OCI-LY7 (cell line): ENCODE results near the gene SLC10A3. TPM values are rescaled to one million over a fixed set of nuclear protein-coding genes. Genes with fewer than 3 reads are reported as not detected.

Experiments used
- BruUV-seq: library from RNA; stranded (reverse); fragments of 400-500 nt; replicated peaks from 2 replicates; lab custom pipeline; 2021; lab: Mats Ljungman, UMichigan
- CTCF ChIA-PET: fragments of 300-600 bp; sonication (Branson Sonifier 250); formaldehyde crosslinking; loops from one replicate; lab custom pipeline; 2022; ENCODE audit warnings: antibody characterized with exemption; ENCODE audit not compliant: unreplicated experiment; lab: Charles Lee
- POLR2A ChIA-PET: fragments of 300-600 bp; sonication (Branson Sonifier 250); formaldehyde crosslinking; loops from one replicate; lab custom pipeline; 2022; ENCODE audit warnings: antibody characterized with exemption; lab: Charles Lee
- DNase-seq: peaks from one replicate; pipeline ENCODE4 v3.0.0-alpha.2; 2015; ENCODE audit warnings: low spot score
- H2AFZ ChIP-seq: fragments of 200-600 bp; sonication (generic), shearing (Covaris generic); 2 replicates; pipeline ENCODE4 v1.6.1; 2014; ENCODE audit warnings: mild to moderate bottlenecking, antibody characterized with exemption, low read length, moderate library complexity
- H3K27ac ChIP-seq: fragments of 200-600 bp; sonication (generic); 2 replicates; pipeline ENCODE4 v1.5.1; 2014; ENCODE audit warnings: mixed run types, low read depth, mild to moderate bottlenecking, moderate library complexity, low read length, inconsistent platforms; ENCODE audit not compliant: poor library complexity, severe bottlenecking
- H3K36me3 ChIP-seq: fragments of 200-600 bp; sonication (generic); 2 replicates; pipeline ENCODE4 v1.6.1; 2014; ENCODE audit warnings: mild to moderate bottlenecking, antibody characterized with exemption, low read length, moderate library complexity, mixed read lengths; ENCODE audit not compliant: insufficient read depth
- H3K4me1 ChIP-seq: fragments of 200-600 bp; sonication (generic); 2 replicates; pipeline ENCODE4 v1.5.1; 2014; ENCODE audit warnings: mild to moderate bottlenecking, low read length; ENCODE audit not compliant: insufficient read depth, poor library complexity, severe bottlenecking
- H3K4me2 ChIP-seq: fragments of 200-600 bp; sonication (generic); 2 replicates; pipeline ENCODE4 v1.6.1; 2014; ENCODE audit warnings: mild to moderate bottlenecking, low read length
- H3K4me3 ChIP-seq: fragments of 200-600 bp; sonication (generic); 2 replicates; pipeline ENCODE4 v1.5.1; 2014; ENCODE audit warnings: mild to moderate bottlenecking, low read depth, low read length; ENCODE audit not compliant: poor library complexity, severe bottlenecking
- H3K79me2 ChIP-seq: fragments of 200-600 bp; sonication (generic); 2 replicates; pipeline ENCODE4 v1.6.1; 2016; ENCODE audit warnings: low read depth, mild to moderate bottlenecking, low read length, moderate library complexity, mixed read lengths; ENCODE audit not compliant: insufficient read depth
- H3K9me2 ChIP-seq: fragments of 200-600 bp; sonication (generic); 2 replicates; pipeline ENCODE4 v1.6.1; 2016; ENCODE audit warnings: mild to moderate bottlenecking, low read length, mixed read lengths; ENCODE audit not compliant: insufficient read depth
- H3K9me3 ChIP-seq: fragments of 200-600 bp; sonication (generic); 2 replicates; pipeline ENCODE4 v1.6.1; 2014; ENCODE audit warnings: mild to moderate bottlenecking, mixed run types, low read length, mixed read lengths
- H4K20me1 ChIP-seq: fragments of 200-600 bp; sonication (generic); 2 replicates; pipeline ENCODE4 v1.6.1; 2014; ENCODE audit warnings: mild to moderate bottlenecking, antibody characterized with exemption, low read length, moderate library complexity, mixed read lengths; ENCODE audit not compliant: insufficient read depth
- EZH2phosphoT487 ChIP-seq: fragments of 200-600 bp; sonication (generic); IDR thresholded peaks from 2 replicates; pipeline ENCODE4 v1.6.1; 2018; ENCODE audit warnings: low read depth, borderline replicate concordance, mild to moderate bottlenecking, mixed run types, antibody characterized with exemption, low read length, moderate library complexity, mixed read lengths
- intact Hi-C: fragments of 100-400 bp; cut with micrococcal nuclease; formaldehyde crosslinking; loops from one replicate; pipeline ENCODE4 v1.10.0; 2022; ENCODE audit not compliant: unreplicated experiment
- microRNA-seq: library from miRNA; unstranded; fragments of <30 nt; microRNA quantifications from one replicate; pipeline ENCODE4 v1.2.0, GENCODE V29; 2022; ENCODE audit warnings: borderline replicate concordance
- small RNA-seq: library from RNA; depleted of rRNA; stranded (forward); fragments of <200 nt; gene quantifications from one replicate; pipeline ENCODE3, GENCODE V24; 2014
- total RNA-seq, 2 experiments: library from RNA; depleted of rRNA in 1 of 2; stranded (reverse); fragments of >200 nt in 1 of 2; shearing (Covaris generic) in 1 of 2; gene quantifications; 2 replicates each; pipeline ENCODE4 v1.2.3, GENCODE V29; 2014 to 2022
- TF ChIP-seq, protein P1 (sequence below): fragments of 200-600 bp; sonication (generic); conservative IDR thresholded peaks from 2 replicates; pipeline ENCODE4 v1.5.1; 2014; ENCODE audit warnings: mild to moderate bottlenecking, antibody characterized with exemption, low read length, moderate library complexity, mixed read lengths

SLC10A3 gene
- total RNA-seq, 2 experiments from 2014 or later, result 14.1 to 15.6 TPM

- BruUV-seq, result no TSS peak
- Histone ChIP-seq H3K36me3 (peaks cover 35% of the 10 kb centered on the region; the same call in 1 of the 2 replicates), H3K4me3 (peak overlapping the region; percentile 83), H3K79me2 (peaks cover 17% of the 10 kb centered on the region), H3K9me3 (no peaks in the 10 kb centered on the region), H3K4me2 (peak overlapping the region; percentile 95), H3K9me2 (no peaks in the 10 kb centered on the region), H3K4me1 (peaks cover 15% of the 10 kb centered on the region), H4K20me1 (no peaks in the 10 kb centered on the region), H3K27ac (no peak overlapping the region), H2AFZ (no peak overlapping the region)
- POLR2A ChIA-PET, result no interaction called here
- TF ChIP-seq EZH2phosphoT487, result no peak
- TF ChIP-seq, protein P1, sequence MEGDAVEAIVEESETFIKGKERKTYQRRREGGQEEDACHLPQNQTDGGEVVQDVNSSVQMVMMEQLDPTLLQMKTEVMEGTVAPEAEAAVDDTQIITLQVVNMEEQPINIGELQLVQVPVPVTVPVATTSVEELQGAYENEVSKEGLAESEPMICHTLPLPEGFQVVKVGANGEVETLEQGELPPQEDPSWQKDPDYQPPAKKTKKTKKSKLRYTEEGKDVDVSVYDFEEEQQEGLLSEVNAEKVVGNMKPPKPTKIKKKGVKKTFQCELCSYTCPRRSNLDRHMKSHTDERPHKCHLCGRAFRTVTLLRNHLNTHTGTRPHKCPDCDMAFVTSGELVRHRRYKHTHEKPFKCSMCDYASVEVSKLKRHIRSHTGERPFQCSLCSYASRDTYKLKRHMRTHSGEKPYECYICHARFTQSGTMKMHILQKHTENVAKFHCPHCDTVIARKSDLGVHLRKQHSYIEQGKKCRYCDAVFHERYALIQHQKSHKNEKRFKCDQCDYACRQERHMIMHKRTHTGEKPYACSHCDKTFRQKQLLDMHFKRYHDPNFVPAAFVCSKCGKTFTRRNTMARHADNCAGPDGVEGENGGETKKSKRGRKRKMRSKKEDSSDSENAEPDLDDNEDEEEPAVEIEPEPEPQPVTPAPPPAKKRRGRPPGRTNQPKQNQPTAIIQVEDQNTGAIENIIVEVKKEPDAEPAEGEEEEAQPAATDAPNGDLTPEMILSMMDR, result no peak
- CTCF ChIA-PET, result no interaction called here
- intact Hi-C loops, result no loop called here
- no peak for DNase-seq
These were observed 52.2 kb downstream of the SLC10A3 start for GRCh38 chrX:154437971-154438893.

Small RNA genes lying within 50 kb of the gene (microRNA-seq; reads per million reads assigned to microRNA genes)
- gene MIR6858, result not detected

Small RNA genes lying within 50 kb of the gene (small RNA-seq; reads per million reads assigned to genes)
- gene MIR6858, result not detected
- not detected for gene RN7SL697P

Other genes with a start within 250 kb of the SLC10A3 start
- not detected in 2 replicates for gene OPN1MW3, start 233.0 kb downstream of the SLC10A3 start, total RNA-seq (2014; rRNA removed; shearing (Covaris generic))
- gene OPN1MW3, start 233.0 kb downstream of the SLC10A3 start, total RNA-seq (2022), result not detected in 2 replicates
- not detected in 2 replicates for gene TEX28, start 195.5 kb downstream of the SLC10A3 start, total RNA-seq (2014; rRNA removed; shearing (Covaris generic))
- gene TEX28, start 195.5 kb downstream of the SLC10A3 start, total RNA-seq (2022), result not detected in 2 replicates
- gene TKTL1, start 194.8 kb downstream of the SLC10A3 start, total RNA-seq (2014; rRNA removed; shearing (Covaris generic)), result 0.06 TPM in 1 of 2 replicates, not detected in the other
- gene TKTL1, start 194.8 kb downstream of the SLC10A3 start, total RNA-seq (2022), result 0.78 TPM in 1 of 2 replicates, not detected in the other
- 78.8 and 91.2 TPM in 2 replicates for gene FLNA, start 116.0 kb downstream of the SLC10A3 start, total RNA-seq (2014; rRNA removed; shearing (Covaris generic))
- 96.9 and 97.7 TPM in 2 replicates for gene FLNA, start 116.0 kb downstream of the SLC10A3 start, total RNA-seq (2022)
- 25.3 and 35.4 TPM in 2 replicates for gene EMD, start 111.3 kb downstream of the SLC10A3 start, total RNA-seq (2014; rRNA removed; shearing (Covaris generic))
- 64.1 and 64.6 TPM in 2 replicates for gene EMD, start 111.3 kb downstream of the SLC10A3 start, total RNA-seq (2022)
- 4,261 and 4,291 TPM in 2 replicates for gene RPL10, start 92.3 kb downstream of the SLC10A3 start, total RNA-seq (2014; rRNA removed; shearing (Covaris generic))
- gene RPL10, start 92.3 kb downstream of the SLC10A3 start, total RNA-seq (2022), result 2,447 and 2,466 TPM in 2 replicates
- 13.4 and 23.1 TPM in 2 replicates for gene DNASE1L1, start 81.4 kb downstream of the SLC10A3 start, total RNA-seq (2014; rRNA removed; shearing (Covaris generic))
- 21.5 and 30.1 TPM in 2 replicates for gene DNASE1L1, start 81.4 kb downstream of the SLC10A3 start, total RNA-seq (2022)
- 74.2 and 94.5 TPM in 2 replicates for gene TAFAZZIN, start 79.1 kb downstream of the SLC10A3 start, total RNA-seq (2014; rRNA removed; shearing (Covaris generic))
- 85.3 and 104 TPM in 2 replicates for gene TAFAZZIN, start 79.1 kb downstream of the SLC10A3 start, total RNA-seq (2022)
- 22.2 and 26.4 TPM in 2 replicates for gene ATP6AP1, start 62.0 kb downstream of the SLC10A3 start, total RNA-seq (2014; rRNA removed; shearing (Covaris generic))
- gene ATP6AP1, start 62.0 kb downstream of the SLC10A3 start, total RNA-seq (2022), result 37.4 and 39.5 TPM in 2 replicates
- 101 and 103 TPM in 2 replicates for gene GDI1, start 53.5 kb downstream of the SLC10A3 start, total RNA-seq (2014; rRNA removed; shearing (Covaris generic))
- gene GDI1, start 53.5 kb downstream of the SLC10A3 start, total RNA-seq (2022), result 76.6 and 93.6 TPM in 2 replicates
- gene FAM50A, start 46.5 kb downstream of the SLC10A3 start, total RNA-seq (2014; rRNA removed; shearing (Covaris generic)), result 28.1 and 30.8 TPM in 2 replicates
- gene FAM50A, start 46.5 kb downstream of the SLC10A3 start, total RNA-seq (2022), result 49.0 and 55.1 TPM in 2 replicates
- 0.28 and 5.6 TPM in 2 replicates for gene PLXNA3, start 32.3 kb downstream of the SLC10A3 start, total RNA-seq (2014; rRNA removed; shearing (Covaris generic))
- 5.2 and 8.0 TPM in 2 replicates for gene PLXNA3, start 32.3 kb downstream of the SLC10A3 start, total RNA-seq (2022)
- 53.2 and 70.1 TPM in 2 replicates for gene LAGE3, start 11.3 kb downstream of the SLC10A3 start, total RNA-seq (2014; rRNA removed; shearing (Covaris generic))
- gene LAGE3, start 11.3 kb downstream of the SLC10A3 start, total RNA-seq (2022), result 31.3 and 40.6 TPM in 2 replicates
- gene UBL4A, start 4.0 kb downstream of the SLC10A3 start, total RNA-seq (2014; rRNA removed; shearing (Covaris generic)), result 76.0 and 89.9 TPM in 2 replicates
- gene UBL4A, start 4.0 kb downstream of the SLC10A3 start, total RNA-seq (2022), result 49.4 and 49.7 TPM in 2 replicates
- gene FAM3A, start 25.6 kb upstream of the SLC10A3 start, total RNA-seq (2014; rRNA removed; shearing (Covaris generic)), result 15.3 and 16.4 TPM in 2 replicates
- gene FAM3A, start 25.6 kb upstream of the SLC10A3 start, total RNA-seq (2022), result 21.9 and 24.6 TPM in 2 replicates
- 21.6 and 26.1 TPM in 2 replicates for gene G6PD, start 56.2 kb upstream of the SLC10A3 start, total RNA-seq (2014; rRNA removed; shearing (Covaris generic))
- gene G6PD, start 56.2 kb upstream of the SLC10A3 start, total RNA-seq (2022), result 40.9 and 47.1 TPM in 2 replicates
- 9.9 and 14.3 TPM in 2 replicates for gene IKBKG, start 57.0 kb upstream of the SLC10A3 start, total RNA-seq (2014; rRNA removed; shearing (Covaris generic))
- 31.6 and 34.4 TPM in 2 replicates for gene IKBKG, start 57.0 kb upstream of the SLC10A3 start, total RNA-seq (2022)
- gene CTAG1A, start 94.5 kb upstream of the SLC10A3 start, total RNA-seq (2014; rRNA removed; shearing (Covaris generic)), result 0.36 TPM in 1 of 2 replicates, not detected in the other
- gene CTAG1A, start 94.5 kb upstream of the SLC10A3 start, total RNA-seq (2022), result not detected in 2 replicates
- gene CTAG1B, start 128.7 kb upstream of the SLC10A3 start, total RNA-seq (2014; rRNA removed; shearing (Covaris generic)), result not detected in 2 replicates
- not detected in 2 replicates for gene CTAG1B, start 128.7 kb upstream of the SLC10A3 start, total RNA-seq (2022)
- not detected in 2 replicates for gene CTAG2, start 162.9 kb upstream of the SLC10A3 start, total RNA-seq (2014; rRNA removed; shearing (Covaris generic))
- gene CTAG2, start 162.9 kb upstream of the SLC10A3 start, total RNA-seq (2022), result not detected in 2 replicates